Spleen (tissue), 7 donors: Measurements from ENCODE around the gene BBX.

ENCODE experiments used
- POLR2A ChIP-seq, 3 donors: fragments of 450-650 bp; IDR thresholded peaks; one replicate each; pipeline ENCODE4 v1.5.1; 2017; ENCODE audit warnings: antibody characterized with exemption in 3 of 3, mild to moderate bottlenecking in 1 of 3
- TF ChIP-seq, protein P1 (sequence below), 11 experiments: fragments of 200-600 bp in 7 of 11; fragments of 450-650 bp in 4 of 11; sonication (generic) in 4 of 11; IDR thresholded peaks in 8 of 11; conservative IDR thresholded peaks in 3 of 11; 1 replicate in 7 of 11; 2 replicates in 4 of 11; pipeline versions ENCODE4 v1.4.0 to v1.8.0; 2016 to 2021; ENCODE audit warnings: antibody characterized with exemption in 11 of 11, inconsistent platforms in 4 of 11, mild to moderate bottlenecking in 1 of 11
- donor health status: DM: no; HTN: no; CAD: no; lungs with moderate emphysema.
- donor health status: DM: no; HTN: no; CAD: no.
- donor health status: DM: no; HTN: no; CAD: no.

DNA sequence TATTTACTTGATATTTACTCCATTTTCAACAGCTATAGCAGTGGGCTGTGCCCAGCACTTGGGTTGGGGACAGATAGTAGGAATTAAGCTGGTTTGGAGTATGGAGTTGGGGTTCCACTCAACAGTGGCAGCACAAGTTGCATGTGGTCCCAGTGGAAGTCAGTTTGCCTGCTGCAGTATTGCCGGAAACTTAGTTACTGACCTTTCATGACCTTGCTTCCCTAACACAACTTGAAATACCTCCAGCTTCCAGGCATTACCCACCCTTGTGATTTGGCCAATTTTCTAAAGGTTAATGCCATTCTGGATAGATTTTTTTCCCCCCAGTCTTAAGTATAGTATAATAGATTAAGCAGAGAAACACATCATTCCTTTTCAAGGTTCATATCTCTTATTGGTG, 68.0 kb downstream of the BBX start:
- TF ChIP-seq, protein P1, sequence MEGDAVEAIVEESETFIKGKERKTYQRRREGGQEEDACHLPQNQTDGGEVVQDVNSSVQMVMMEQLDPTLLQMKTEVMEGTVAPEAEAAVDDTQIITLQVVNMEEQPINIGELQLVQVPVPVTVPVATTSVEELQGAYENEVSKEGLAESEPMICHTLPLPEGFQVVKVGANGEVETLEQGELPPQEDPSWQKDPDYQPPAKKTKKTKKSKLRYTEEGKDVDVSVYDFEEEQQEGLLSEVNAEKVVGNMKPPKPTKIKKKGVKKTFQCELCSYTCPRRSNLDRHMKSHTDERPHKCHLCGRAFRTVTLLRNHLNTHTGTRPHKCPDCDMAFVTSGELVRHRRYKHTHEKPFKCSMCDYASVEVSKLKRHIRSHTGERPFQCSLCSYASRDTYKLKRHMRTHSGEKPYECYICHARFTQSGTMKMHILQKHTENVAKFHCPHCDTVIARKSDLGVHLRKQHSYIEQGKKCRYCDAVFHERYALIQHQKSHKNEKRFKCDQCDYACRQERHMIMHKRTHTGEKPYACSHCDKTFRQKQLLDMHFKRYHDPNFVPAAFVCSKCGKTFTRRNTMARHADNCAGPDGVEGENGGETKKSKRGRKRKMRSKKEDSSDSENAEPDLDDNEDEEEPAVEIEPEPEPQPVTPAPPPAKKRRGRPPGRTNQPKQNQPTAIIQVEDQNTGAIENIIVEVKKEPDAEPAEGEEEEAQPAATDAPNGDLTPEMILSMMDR (IDR thresholded peaks at IDR 0.05 in 8 of 11, conservative IDR thresholded peaks at IDR 0.05 in 3 of 11), result no peak
- no peak for TF ChIP-seq POLR2A (IDR thresholded peaks at IDR 0.05)
